Fibroblast of skin of abdomen (primary cell): ENCODE measurements around the gene EIF5AL1. TPM values are rescaled to one million over a fixed set of nuclear protein-coding genes. Genes with fewer than 3 reads are reported as not detected.

Experiments used
- DNase-seq: peaks from one replicate; pipeline ENCODE4 v3.0.0-alpha.2; 2013
- polyA plus RNA-seq, 2 experiments: library from polyadenylated mRNA; unstranded; fragments of 120-200 nt; gene quantifications; one replicate each; pipeline ENCODE4 v1.2.1, GENCODE V29; 2013; ENCODE audit not compliant: insufficient read length in 2 of 2

The EIF5AL1 gene
- polyA plus RNA-seq (2013, experiment 1 of 2; ENCODE audit: insufficient read length): 3.5 TPM
- polyA plus RNA-seq (2013, experiment 2 of 2; ENCODE audit: insufficient read length): 2.9 TPM

DNA sequence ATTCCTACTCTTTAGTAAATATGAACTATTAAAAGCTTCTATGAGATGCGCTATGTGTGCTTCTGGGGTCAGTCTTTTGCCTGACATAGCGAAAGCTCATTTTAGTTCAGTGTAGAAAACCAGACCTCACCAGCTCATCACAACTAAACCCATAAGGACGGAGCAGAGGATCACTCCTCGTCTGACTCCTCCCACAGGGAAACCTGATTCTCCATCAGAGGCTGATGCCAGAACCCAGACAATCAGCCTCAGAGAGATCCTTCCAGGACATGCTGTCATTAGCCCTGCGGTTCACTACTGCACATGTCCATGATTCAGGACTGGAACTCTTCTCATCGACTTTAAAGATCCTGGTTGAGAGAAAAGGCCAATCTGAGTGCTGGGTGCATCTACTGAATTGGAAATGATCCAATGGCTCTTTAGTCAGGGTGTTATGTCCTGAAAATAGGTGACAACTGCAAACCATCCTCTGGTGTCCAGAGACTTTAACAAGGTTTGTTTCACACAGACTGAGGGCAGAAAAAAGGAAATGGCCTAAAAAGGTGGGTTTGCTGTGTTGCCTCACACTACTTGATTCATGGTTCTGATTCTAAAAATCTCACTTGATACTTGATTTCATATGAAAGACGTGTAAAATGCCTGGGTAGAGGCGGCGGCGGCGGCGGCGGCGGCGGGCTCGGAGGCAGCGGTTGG, at the start of gene EIF5AL1:
EIF5AL1 (plus strand) TSS at position 643 of the 693 bp plus-strand sequence. CDS start 117 bp downstream, outside the sequence.
- DNase-seq: peak; percentile 44

- DNase-seq: no peak
Measured at GRCh38 chr10:79463578-79464496, 48.5 kb upstream of the EIF5AL1 start.

GRCh38 chr10:79465341-79465740, 47.0 kb upstream of the EIF5AL1 start:
- DNase-seq: no peak

GRCh38 chr10:79468015-79468560, 44.2 kb upstream of the EIF5AL1 start:
- DNase-seq: no peak

GRCh38 chr10:79468841-79469585, 43.3 kb upstream of the EIF5AL1 start:
- no peak for DNase-seq

DNA sequence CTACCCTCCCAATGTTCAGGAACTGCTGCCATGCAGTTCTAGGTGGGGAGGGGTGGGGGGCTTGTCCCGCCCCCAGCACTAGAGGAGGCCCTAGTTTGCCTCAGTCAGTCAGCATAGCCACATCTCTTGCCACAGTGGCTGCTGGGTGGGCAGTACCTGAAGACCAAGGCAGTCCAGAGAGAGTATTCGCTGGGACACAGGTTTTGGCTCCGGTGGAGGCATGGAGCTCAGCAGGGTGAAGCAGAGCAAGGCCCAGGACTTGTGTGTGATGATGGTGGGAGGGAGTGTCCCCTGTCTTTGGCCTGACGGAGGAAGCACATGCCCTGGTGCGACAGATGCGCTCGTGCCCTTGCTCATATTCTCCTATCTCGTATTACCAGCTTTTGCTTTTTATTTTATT, 42.2 kb upstream of the EIF5AL1 start:
- DNase-seq: no peak

DNA sequence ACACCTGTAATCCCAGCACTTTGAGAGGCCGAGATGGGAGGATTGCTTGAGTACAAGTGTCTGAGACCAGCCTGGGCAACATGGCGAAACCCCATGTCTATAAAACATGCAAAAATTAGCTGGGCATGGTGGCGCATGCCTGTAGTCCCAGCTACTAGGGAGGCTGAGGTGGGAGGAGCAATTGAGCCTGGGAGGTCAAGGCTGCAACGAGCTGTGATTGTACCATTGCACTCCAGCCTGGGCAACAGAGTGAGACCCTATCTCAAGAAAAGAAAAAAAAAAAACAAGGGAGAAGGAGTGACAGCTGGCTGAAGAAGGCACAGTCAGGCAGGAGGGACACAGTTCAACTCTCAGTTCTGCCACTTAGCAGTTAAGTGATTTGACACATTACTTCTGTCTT, 40.6 kb upstream of the EIF5AL1 start:
- DNase-seq: no peak

- no peak for DNase-seq
Measured at GRCh38 chr10:79472449-79472848, 39.9 kb upstream of the EIF5AL1 start.

DNA sequence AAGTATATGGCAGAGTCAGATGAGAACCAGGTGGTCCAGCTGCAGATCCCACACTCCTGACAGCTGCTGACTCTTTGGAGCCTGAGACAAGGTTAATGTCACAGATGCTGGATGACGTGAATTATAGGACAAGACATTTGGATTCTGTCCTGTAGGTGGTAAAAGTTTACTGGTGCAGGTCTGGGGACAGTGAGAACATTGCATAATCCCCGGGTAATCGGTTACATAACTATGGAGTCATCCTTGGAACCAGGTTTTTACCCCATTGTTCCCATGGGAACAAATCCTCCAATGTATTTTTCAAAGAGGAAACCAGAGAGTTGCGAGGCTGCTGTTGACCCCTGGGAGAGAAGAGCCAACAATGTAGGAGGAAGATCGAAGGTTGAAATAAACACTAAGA, 39.4 kb upstream of the EIF5AL1 start:
- DNase-seq: no peak

- no peak for DNase-seq
Measured at GRCh38 chr10:79473496-79474095, 38.7 kb upstream of the EIF5AL1 start.

DNA sequence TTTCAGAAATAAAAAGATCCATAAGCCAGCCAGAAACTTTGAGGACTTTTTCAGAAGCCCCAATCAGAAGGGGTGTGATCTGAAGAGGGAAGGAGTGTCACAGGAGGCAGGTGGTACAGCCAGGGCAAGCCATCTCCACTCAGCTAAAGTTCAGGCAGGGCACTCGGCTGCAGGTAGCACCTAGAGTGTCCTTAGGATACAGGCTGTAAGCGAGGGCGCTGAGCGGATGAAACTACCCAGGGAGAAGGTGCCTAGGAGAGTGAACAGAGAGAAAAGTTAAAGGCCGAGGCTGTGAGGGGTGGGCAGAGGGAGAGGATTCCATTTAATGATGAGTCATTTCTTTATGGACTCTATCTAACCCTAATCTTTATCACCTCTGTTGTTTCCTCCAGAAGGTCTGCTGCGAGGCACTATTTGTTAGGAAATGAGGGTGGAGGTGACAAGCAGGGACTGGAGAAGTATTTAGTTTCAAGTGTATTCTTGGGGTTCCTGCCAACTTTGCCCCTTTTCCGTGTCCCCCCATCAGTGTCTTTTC, 37.1 kb upstream of the EIF5AL1 start:
- DNase-seq: no peak

- DNase-seq: no peak
Measured at GRCh38 chr10:79475877-79476276, 36.5 kb upstream of the EIF5AL1 start.

- DNase-seq: no peak
Measured at GRCh38 chr10:79476645-79477044, 35.7 kb upstream of the EIF5AL1 start.

- no peak for DNase-seq
Measured at GRCh38 chr10:79477456-79477855, 34.9 kb upstream of the EIF5AL1 start.

GRCh38 chr10:79479283-79479909, 32.9 kb upstream of the EIF5AL1 start:
- peak; percentile 24 for DNase-seq

DNA sequence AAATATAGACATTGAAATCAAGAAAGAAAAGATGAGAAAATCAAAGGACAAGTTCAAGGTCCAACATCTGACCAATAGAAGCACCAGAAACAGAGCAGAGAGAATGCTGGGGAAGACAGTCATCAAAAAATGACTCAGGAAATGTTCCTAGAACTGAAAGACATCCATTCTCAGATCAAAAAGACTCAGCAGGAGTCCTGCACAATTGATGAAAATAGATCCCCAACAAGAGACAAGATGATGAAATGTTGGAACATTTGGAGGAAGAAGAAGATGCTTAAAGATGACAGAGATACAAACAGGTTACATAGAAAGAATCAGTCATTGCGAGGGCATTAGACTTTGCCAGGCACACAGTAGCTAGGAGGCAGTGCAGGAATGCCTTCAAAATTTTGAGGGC, 30.0 kb upstream of the EIF5AL1 start:
- DNase-seq: peak; percentile 12

- DNase-seq: no peak
Measured at GRCh38 chr10:79482741-79483140, 29.6 kb upstream of the EIF5AL1 start.

GRCh38 chr10:79483299-79483698, 29.0 kb upstream of the EIF5AL1 start:
- peak; percentile 11 for DNase-seq

DNA sequence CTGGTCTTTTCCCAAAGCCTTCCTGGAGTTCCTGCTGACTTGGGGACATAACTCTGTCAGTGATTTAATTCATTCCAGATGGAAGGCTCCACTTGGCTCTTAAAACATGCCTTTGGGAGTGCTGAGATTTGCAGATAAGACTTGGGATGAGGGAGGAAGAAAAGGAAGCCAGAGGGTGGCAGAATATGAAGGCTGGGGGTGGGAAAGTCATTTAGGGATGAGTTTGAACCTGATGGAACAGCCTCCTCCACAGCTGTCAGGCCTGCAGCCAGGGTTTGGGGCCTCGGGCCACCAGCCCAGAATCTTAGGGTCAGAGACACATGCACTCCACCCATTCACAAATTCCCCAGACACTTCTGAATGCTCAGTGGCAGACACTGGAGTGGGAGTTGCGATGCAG, 28.4 kb upstream of the EIF5AL1 start:
- peak; percentile 93 for DNase-seq

DNA sequence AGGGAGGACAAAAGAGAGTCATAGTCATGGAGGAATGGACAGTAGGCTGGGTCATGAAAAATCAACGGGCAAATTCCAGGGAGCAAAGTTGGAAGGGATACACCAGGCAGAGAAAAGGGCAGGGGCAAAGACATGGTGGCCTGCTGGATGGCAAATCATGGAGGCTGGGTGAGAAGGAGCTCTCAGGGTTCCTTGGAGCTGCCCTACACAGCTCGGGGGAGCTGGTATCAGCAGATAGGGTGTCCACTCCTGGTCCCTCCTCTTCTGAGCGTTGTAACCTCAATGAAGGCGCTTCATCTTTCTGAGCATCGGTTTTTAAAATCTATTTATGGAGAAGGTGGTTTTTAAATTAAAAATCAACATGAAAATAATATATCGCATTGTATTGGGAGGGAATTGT, 27.9 kb upstream of the EIF5AL1 start:
- no peak for DNase-seq
